Measurements from ENCODE around the gene WBP1.
"Not testable (repeated sequence)": the region's sequence is repeated elsewhere in the genome, so short reads cannot be mapped to it uniquely, and the experiment has no call there.

Gene WBP1

DNA sequence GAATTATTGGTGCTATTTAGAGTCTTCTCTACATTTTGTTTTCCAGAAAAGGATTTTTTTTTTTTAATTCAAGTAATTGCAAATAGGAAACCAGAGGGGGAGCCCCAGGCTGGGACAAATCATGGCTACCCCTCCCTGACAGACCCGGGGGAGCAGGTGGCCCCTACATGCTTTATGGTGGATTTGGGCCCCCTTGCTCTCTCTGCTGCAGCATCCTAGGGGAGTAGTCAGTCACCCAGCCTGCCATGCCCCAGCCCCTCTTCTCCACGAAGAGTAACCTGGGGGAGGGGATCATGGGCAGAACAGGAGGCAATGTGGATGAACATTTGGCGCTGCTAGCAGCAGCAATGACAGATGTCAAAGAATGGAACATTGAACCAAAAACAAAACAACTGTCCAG, 41.5 kb upstream of the WBP1 start:
- H3K9me3 ChIP-seq, result no peaks in the 10 kb centered on the region
- intact Hi-C loops (cut with DNase I; ENCODE audit: low total_unique reads), result no loop called here
- no peaks in the 10 kb centered on the region for H3K27me3 ChIP-seq
- H3K27ac ChIP-seq, result no peak overlapping the region
- H3K4me3 ChIP-seq, result no peak overlapping the region
- DNase-seq, result no peak
- H3K36me3 ChIP-seq, result no peaks in the 10 kb centered on the region
- TF ChIP-seq, protein P1, sequence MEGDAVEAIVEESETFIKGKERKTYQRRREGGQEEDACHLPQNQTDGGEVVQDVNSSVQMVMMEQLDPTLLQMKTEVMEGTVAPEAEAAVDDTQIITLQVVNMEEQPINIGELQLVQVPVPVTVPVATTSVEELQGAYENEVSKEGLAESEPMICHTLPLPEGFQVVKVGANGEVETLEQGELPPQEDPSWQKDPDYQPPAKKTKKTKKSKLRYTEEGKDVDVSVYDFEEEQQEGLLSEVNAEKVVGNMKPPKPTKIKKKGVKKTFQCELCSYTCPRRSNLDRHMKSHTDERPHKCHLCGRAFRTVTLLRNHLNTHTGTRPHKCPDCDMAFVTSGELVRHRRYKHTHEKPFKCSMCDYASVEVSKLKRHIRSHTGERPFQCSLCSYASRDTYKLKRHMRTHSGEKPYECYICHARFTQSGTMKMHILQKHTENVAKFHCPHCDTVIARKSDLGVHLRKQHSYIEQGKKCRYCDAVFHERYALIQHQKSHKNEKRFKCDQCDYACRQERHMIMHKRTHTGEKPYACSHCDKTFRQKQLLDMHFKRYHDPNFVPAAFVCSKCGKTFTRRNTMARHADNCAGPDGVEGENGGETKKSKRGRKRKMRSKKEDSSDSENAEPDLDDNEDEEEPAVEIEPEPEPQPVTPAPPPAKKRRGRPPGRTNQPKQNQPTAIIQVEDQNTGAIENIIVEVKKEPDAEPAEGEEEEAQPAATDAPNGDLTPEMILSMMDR (IDR thresholded peaks at IDR 0.05), result no peak
- H3K4me1 ChIP-seq, result peaks cover 0 to 36% (median 21%) of the 10 kb centered on the region in 4 donors

DNA sequence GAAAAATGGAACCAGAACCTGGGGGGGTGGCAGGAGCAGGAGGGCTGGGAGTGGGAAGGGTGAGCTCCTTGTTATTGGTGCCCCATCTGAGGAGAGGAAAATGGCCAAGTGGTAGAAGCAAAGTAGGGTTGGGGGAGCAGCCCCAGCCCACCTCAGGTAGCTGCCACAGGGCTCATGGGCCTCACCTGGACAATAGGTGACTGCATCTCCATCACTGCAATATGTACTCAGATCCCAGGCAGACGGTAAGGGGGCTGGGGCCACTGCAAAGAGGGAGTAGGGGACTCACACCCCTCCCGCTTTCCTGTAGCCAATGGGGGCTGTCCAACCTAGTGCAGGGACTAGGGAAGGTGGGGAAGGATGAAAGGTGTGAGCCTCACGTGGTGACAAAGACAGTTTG, 41.0 kb upstream of the WBP1 start:
- H3K27ac ChIP-seq, result no peak overlapping the region
- no peak for DNase-seq
- no peak overlapping the region for H3K4me3 ChIP-seq
- TF ChIP-seq, protein P1 (IDR thresholded peaks at IDR 0.05), result no peak
- no peaks in the 10 kb centered on the region for H3K27me3 ChIP-seq
- peaks cover 0 to 41% (median 23%) of the 10 kb centered on the region in 4 donors for H3K4me1 ChIP-seq
- no peaks in the 10 kb centered on the region for H3K36me3 ChIP-seq
- intact Hi-C loops (cut with DNase I; ENCODE audit: low total_unique reads), result no loop called here
- H3K9me3 ChIP-seq, result no peaks in the 10 kb centered on the region

DNA sequence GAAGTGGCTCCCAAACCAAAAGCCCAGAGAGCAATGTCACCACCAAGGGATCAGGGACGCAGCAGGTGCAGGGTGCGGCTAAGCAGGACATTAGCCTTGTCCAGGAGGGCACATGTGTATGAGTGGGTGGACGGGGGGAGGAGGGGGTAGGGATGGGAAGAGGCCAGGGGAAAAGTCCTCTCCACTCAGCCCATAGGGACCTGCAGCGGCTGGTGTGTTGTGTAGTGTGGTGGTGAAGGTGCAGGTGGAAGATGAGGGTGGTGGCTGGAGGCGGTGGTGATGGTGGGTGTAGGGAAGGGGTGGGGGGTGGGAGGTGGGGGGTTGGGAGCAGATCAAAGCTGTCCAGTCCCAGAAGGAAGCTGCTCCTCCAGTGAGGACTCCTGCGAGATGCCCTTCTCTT, 40.5 kb upstream of the WBP1 start:
- no peak for DNase-seq
- Histone ChIP-seq H3K4me1 (peaks cover 0 to 43% (median 24%) of the 10 kb centered on the region in 4 donors), H3K4me3 (no peak overlapping the region), H3K9me3 (no peaks in the 10 kb centered on the region), H3K36me3 (no peaks in the 10 kb centered on the region), H3K27me3 (no peaks in the 10 kb centered on the region), H3K27ac (peak overlapping the region in 1 of 2 donors; percentile 14)
- intact Hi-C loops (cut with DNase I; ENCODE audit: low total_unique reads), result no loop called here
- TF ChIP-seq, protein P1 (IDR thresholded peaks at IDR 0.05), result no peak

DNA sequence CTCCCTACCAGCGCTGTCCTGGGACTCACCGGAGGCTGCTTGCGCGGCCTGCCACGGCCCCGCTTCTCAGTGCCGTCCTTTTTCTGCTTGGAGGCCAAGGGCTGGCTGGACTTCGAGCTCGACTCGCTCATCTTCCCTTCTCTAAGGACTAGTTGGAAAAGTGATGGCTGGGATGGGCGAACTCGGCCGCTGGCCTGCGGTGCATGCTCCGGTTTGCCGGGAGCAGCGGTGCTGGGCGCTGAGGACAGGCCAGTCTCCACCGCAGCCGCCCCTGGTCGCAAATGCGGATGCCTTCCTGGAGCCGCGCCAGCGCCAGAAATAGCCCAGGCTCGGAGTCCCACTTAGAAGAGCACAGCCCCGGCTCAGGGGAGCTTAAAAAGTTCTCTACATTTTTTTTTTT, 39.9 kb upstream of the WBP1 start:
- TF ChIP-seq, protein P1 (IDR thresholded peaks at IDR 0.05), result no peak
- Histone ChIP-seq H3K27ac (peak overlapping the region in 1 of 2 donors; percentile 14), H3K4me1 (peaks cover 0 to 43% (median 24%) of the 10 kb centered on the region in 4 donors), H3K36me3 (no peaks in the 10 kb centered on the region), H3K9me3 (no peaks in the 10 kb centered on the region), H3K4me3 (no peak overlapping the region), H3K27me3 (no peaks in the 10 kb centered on the region)
- no peak for DNase-seq
- intact Hi-C loops (cut with DNase I; ENCODE audit: low total_unique reads), result no loop called here

DNA sequence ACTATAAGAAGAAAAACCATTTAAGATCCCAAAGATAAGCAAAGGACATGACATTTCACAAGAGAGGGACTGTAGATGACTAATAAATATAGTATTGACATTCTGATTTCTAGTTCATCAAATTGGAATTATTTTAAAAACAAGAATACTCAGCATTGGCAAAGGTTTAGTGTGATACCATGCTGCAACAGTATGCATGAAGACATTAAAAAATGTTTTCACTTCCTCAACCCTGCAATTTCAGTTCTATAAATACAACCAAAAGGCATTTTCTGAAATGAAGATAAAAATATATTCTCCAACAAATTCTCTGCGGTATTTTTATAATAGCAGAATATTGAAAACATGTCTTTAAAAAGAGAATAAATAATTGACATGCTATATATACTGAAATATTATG, 38.9 kb upstream of the WBP1 start:
- intact Hi-C loops (cut with DNase I; ENCODE audit: low total_unique reads), result no loop called here
- TF ChIP-seq, protein P1 (IDR thresholded peaks at IDR 0.05), result no peak
- no peaks in the 10 kb centered on the region for H3K9me3 ChIP-seq
- H3K27ac ChIP-seq, result no peak overlapping the region
- no peak overlapping the region for H3K4me3 ChIP-seq
- no peaks in the 10 kb centered on the region for H3K27me3 ChIP-seq
- H3K36me3 ChIP-seq, result no peaks in the 10 kb centered on the region
- DNase-seq, result no peak
- H3K4me1 ChIP-seq, result peaks cover 0 to 38% (median 24%) of the 10 kb centered on the region in 4 donors

DNA sequence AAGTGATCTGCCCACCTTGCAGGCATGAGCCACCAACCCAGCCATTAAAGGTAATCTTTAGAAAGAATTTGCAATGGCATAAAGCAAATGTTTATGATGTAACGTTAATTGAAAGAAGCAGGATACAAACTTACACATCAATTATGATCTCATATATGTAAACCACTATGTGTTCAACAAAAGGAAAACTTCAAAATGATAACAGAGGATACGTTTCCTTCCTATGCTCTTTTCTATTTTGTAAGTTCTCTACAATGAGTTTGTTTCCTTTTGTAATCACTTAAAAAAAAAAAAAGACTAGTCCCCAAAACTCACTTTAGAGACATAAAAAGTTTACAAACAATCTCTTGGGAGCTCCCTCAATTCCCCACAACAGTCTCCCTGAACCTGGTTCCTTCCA, 38.2 kb upstream of the WBP1 start:
- no peak for DNase-seq
- no peak overlapping the region for H3K27ac ChIP-seq
- H3K4me1 ChIP-seq, result peaks cover 0 to 32% (median 19%) of the 10 kb centered on the region in 4 donors
- H3K9me3 ChIP-seq, result no peaks in the 10 kb centered on the region
- no peak overlapping the region for H3K4me3 ChIP-seq
- peaks cover 0 to under 1% (median 0%) of the 10 kb centered on the region in 3 donors for H3K36me3 ChIP-seq
- no peaks in the 10 kb centered on the region for H3K27me3 ChIP-seq
- intact Hi-C loops (cut with DNase I; ENCODE audit: low total_unique reads), result no loop called here
- TF ChIP-seq, protein P1 (IDR thresholded peaks at IDR 0.05), result no peak

DNA sequence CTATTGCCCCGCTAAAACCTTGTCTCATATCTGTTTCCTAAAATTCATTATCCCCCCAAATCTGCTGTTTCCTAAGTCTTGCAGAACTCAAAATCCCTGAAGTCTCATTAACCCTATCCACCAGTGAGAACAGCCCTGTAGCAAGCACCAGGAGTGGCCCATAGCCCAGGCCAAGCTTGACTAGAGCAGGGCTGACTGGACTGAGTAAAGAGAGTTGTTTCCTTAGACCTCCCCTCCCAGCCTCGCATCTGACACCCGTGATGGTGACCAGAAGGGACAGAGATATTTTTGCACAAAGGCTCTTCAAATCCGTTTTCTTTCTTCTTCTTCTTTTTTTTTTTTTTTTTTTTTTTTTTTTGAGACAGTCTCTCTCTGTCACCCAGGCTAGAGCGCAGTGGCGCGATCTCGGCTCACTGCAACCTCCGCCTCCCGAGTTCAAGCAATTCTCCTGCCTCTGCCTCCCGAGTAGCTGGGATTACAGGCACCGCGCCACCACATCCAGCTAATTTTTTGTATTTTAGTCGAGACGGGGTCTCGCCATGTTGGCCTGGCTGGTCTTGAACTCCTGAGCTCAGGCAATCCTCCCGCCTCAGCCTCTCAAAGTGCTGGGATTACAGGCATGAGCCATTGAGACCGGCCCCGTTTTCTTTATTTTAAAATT, 37.7 kb upstream of the WBP1 start:
- peaks cover 0 to 26% (median 14%) of the 10 kb centered on the region in 4 donors for H3K4me1 ChIP-seq
- H3K36me3 ChIP-seq; H3K9me3 ChIP-seq; H3K27me3 ChIP-seq; intact Hi-C loops (cut with DNase I; ENCODE audit: low total_unique reads); DNase-seq: not testable (repeated sequence)
- peak overlapping the region; percentile 57 to 78 for H3K4me3 ChIP-seq
- peak overlapping the region in 1 of 2 donors; percentile 66 for H3K27ac ChIP-seq
